Bronchus fibroblast of lung (primary cell): ENCODE data around the gene CBX2. TPM values are rescaled to one million over a fixed set of nuclear protein-coding genes. Genes with fewer than 3 reads are reported as not detected.

Experiments
- total RNA-seq: library from RNA; depleted of rRNA; stranded (reverse); fragments of >200 nt; gene quantifications from 2 replicates; pipeline ENCODE4 v1.2.3, GENCODE V29; 2015

CBX2 gene
- 9.6 and 10.9 TPM in 2 replicates for total RNA-seq

DNA sequence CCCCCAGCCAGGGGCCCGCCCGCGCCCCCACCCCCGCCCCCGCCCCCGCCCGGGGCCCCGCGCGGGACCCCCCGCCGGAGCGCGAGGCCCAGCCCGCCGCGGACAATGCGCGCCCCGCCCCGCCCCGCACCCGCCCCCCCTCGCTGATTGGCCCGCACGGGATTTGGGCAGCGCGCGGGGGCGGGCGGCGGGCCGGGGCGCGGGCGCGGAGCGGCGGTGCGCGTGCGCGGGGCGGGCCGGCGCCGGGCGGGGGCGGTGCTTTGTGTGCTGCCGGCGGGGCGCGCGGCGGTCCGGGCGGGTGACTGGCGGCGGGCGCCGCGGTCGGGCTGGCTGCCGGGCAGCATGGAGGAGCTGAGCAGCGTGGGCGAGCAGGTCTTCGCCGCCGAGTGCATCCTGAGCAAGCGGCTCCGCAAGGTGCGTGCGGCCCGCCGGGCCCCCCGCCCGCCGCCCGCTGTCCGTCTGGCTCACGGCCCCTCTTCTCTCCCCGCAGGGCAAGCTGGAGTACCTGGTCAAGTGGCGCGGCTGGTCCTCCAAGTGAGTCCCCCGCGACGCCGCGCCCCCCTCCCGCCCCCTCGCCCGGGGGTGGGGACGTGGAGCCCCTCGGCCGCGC is at the start of gene CBX2:
TSS of gene CBX2 (plus strand) at position 255 of the 610 bp plus-strand sequence. CDS start at position 343, 88 bp downstream.

DNA sequence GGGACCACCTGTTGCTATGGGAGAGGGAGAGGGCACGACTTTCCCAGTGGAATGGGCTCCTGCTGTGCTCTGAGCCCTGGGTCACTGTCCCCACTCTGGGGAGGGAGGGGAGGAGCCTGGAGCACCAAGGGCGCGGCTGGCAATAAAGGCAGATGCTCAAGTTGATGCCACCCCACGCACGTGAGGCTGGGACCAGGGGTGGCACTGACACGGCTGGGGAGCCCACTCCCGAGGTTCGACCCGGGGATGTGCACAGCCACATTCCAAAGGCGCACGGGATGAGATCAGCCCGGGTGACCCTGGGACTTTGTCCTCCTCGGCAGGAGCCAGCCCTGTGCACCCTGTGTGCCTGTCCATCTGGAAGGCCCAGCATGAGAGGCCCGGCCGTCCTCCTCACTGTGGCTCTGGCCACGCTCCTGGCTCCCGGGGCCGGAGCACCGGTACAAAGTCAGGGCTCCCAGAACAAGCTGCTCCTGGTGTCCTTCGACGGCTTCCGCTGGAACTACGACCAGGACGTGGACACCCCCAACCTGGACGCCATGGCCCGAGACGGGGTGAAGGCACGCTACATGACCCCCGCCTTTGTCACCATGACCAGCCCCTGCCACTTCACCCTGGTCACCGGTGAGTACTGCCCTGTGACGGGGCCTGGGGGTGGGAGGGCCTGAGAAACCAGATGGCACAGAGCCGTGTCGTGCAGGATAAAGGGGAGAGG is 47.0 kb upstream of the CBX2 start, which contains the start of gene ENPP7:
TSS of gene ENPP7 (plus strand) at position 175 of the 715 bp plus-strand sequence. CDS start at position 372, 197 bp downstream.

DNA sequence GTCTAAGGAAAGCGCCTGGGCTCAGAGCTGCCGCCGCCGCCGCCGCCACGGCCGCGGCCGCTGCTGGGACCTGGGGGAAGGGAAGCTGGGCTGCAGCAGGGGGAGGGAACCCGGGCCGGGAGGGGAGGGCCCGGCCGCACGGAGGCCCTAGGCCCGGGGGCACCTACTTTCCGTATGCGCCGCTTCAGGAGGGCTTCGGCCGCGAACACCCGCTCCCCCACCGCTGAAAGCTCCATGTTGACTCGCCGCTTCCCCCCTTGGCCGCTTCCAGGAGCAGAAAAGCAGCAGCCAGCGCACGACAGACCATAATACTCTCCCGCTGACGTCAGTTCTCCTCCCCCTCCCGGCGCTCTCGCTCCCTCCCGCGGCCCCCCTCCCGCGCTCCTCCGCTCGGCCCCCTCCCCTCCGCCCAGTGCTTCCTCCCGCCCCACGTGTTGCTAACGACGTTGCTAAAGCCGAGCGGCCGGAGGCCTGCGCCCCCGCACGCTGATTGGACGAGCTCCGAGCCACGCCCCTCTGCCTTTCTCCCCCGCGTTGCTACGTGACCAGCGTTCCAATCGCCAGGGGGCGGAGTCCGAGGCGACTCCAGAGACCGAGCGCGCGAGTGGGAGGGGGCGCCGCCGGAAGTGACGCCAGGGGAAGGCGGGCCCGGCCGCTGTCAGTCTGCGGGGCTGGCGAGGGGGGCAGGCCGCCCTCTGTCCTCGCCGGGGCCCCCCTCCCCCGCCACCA is 19.0 kb downstream of the CBX2 start, which contains the start of gene CBX8:
TSS of gene CBX8 (minus strand) at position 315 of the 729 bp plus-strand sequence. CDS start at position 236, 79 bp downstream.

Other genes with a start within 250 kb of the CBX2 start
- gene RBFOX3, start 167.1 kb upstream of the CBX2 start, total RNA-seq = not detected in 2 replicates
- not detected in 2 replicates for gene ENPP7, start 47.2 kb upstream of the CBX2 start, total RNA-seq
- 4.3 and 4.5 TPM in 2 replicates for gene CBX8, start 18.9 kb downstream of the CBX2 start, total RNA-seq
- 11.9 and 12.3 TPM in 2 replicates for gene CBX4, start 61.3 kb downstream of the CBX2 start, total RNA-seq